Fibroblast of villous mesenchyme (primary cell): ENCODE measurements around the gene CDH23. TPM values are rescaled to one million over a fixed set of nuclear protein-coding genes. Genes with fewer than 3 reads are reported as not detected.

Experiments used
- DNase-seq: peaks from one replicate; pipeline ENCODE4 v3.0.0-alpha.2; 2010; ENCODE audit warnings: low read depth
- H3K4me3 ChIP-seq: 2 replicates; pipeline ENCODE4 v1.5.1; 2011; ENCODE audit warnings: low read depth, mild to moderate bottlenecking, low read length
- CTCF ChIP-seq: IDR thresholded peaks from 2 replicates; pipeline ENCODE4 v1.5.1; 2012; ENCODE audit warnings: low read depth, mild to moderate bottlenecking, low read length; ENCODE audit not compliant: insufficient read depth
- total RNA-seq: library from RNA; depleted of rRNA; stranded (reverse); fragments of >200 nt; gene quantifications from 2 replicates; pipeline ENCODE4 v1.2.3, GENCODE V29; 2012

Gene CDH23
- total RNA-seq, 1 donor, result under 0.01 TPM

GRCh38 chr10:71432101-71432905 is 35.6 kb downstream of the CDH23 start:
- TF ChIP-seq CTCF, result no peak
- no peak for DNase-seq
- no peak overlapping the region for H3K4me3 ChIP-seq

GRCh38 chr10:71432956-71433767 is 36.4 kb downstream of the CDH23 start:
- DNase-seq, result peak; percentile 3
- no peak overlapping the region for H3K4me3 ChIP-seq
- TF ChIP-seq CTCF, result no peak

- no peak for TF ChIP-seq CTCF
- H3K4me3 ChIP-seq, result no peak overlapping the region
- DNase-seq, result no peak
These were observed 37.3 kb downstream of the CDH23 start for GRCh38 chr10:71433768-71434744.

- DNase-seq, result no peak
- no peak for TF ChIP-seq CTCF
These were observed 38.2 kb downstream of the CDH23 start for GRCh38 chr10:71434760-71435394.

GRCh38 chr10:71435571-71436267 is 39.0 kb downstream of the CDH23 start:
- no peak overlapping the region for H3K4me3 ChIP-seq
- no peak for TF ChIP-seq CTCF
- no peak for DNase-seq

More at GRCh38 chr10:71434760-71435394, 38.2 kb downstream of the CDH23 start:
- no peak overlapping the region for H3K4me3 ChIP-seq
